ENCODE data around the gene BAMBI. TPM values are rescaled to one million over a fixed set of nuclear protein-coding genes. Genes with fewer than 3 reads are reported as not detected.

The BAMBI gene
- total and polyA plus RNA-seq, 8 donors: 0.85 to 9.1 (median 1.5) TPM; not detected in 3

GRCh38 chr10:28717656-28718201, 40.4 kb downstream of the BAMBI start:
- 68 to 83% (median 80%) methylated on average over 3 of the region's 3 CpGs for WGBS, 5 donors
- Histone ChIP-seq H3K27me3 (peaks cover 0 to 33% (median 13%) of the 10 kb centered on the region in 3 donors), H3K36me3 (no peaks in the 10 kb centered on the region), H3K4me1 (peaks cover 7 to 14% (median 10%) of the 10 kb centered on the region in 4 donors), H3K4me3 (no peak overlapping the region), H3K9me3 (no peaks in the 10 kb centered on the region), H3K27ac (no peak overlapping the region)
- DNase-seq: no peak
- TF ChIP-seq POLR2A (IDR thresholded peaks at IDR 0.05) (no peak), EP300 (IDR thresholded peaks at IDR 0.05) (no peak), POLR2AphosphoS5 (IDR thresholded peaks at IDR 0.05) (no peak), CTCF (IDR thresholded peaks at IDR 0.05) (no peak)
- intact Hi-C loops (cut with DNase I; ENCODE audit: low total_unique reads): no loop called here

- H3K4me1 ChIP-seq: peaks cover 7 to 15% (median 10%) of the 10 kb centered on the region in 4 donors
- no peak for TF ChIP-seq POLR2AphosphoS5 (IDR thresholded peaks at IDR 0.05)
- TF ChIP-seq POLR2A (IDR thresholded peaks at IDR 0.05): no peak
- TF ChIP-seq CTCF (IDR thresholded peaks at IDR 0.05): no peak
- TF ChIP-seq EP300 (IDR thresholded peaks at IDR 0.05): no peak
- no peak overlapping the region for H3K4me3 ChIP-seq
- intact Hi-C loops (cut with DNase I; ENCODE audit: low total_unique reads): no loop called here
- no peak overlapping the region for H3K27ac ChIP-seq
- WGBS, 5 donors: 54 to 58% (median 55%) methylated on average over 8 of the region's 8 CpGs
- H3K27me3 ChIP-seq: peaks cover 0 to 50% (median 13%) of the 10 kb centered on the region in 3 donors
- H3K9me3 ChIP-seq: no peaks in the 10 kb centered on the region
- no peak for DNase-seq
- H3K36me3 ChIP-seq: no peaks in the 10 kb centered on the region
Observed at GRCh38 chr10:28719789-28720436, 42.6 kb downstream of the BAMBI start.

GRCh38 chr10:28721318-28721951, 44.1 kb downstream of the BAMBI start:
- Histone ChIP-seq H3K9me3 (no peaks in the 10 kb centered on the region), H3K4me1 (peaks cover 7 to 15% (median 10%) of the 10 kb centered on the region in 4 donors), H3K4me3 (peak overlapping the region in 2 of 4 donors; percentile 39 to 44), H3K36me3 (no peaks in the 10 kb centered on the region), H3K27me3 (peaks cover 0 to 50% (median 13%) of the 10 kb centered on the region in 3 donors), H3K27ac (no peak overlapping the region)
- TF ChIP-seq EP300 (IDR thresholded peaks at IDR 0.05) (no peak), CTCF (IDR thresholded peaks at IDR 0.05) (no peak), POLR2AphosphoS5 (IDR thresholded peaks at IDR 0.05) (no peak)
- 52 to 63% (median 58%) methylated on average over 11 of the region's 11 CpGs for WGBS, 5 donors
- intact Hi-C loops (cut with DNase I; ENCODE audit: low total_unique reads): no loop called here
- DNase-seq: no peak

GRCh38 chr10:28722065-28722803, 44.9 kb downstream of the BAMBI start:
- H3K27ac ChIP-seq: peak overlapping the region in 2 of 5 donors; percentile 2 to 57
- peaks cover 7 to 15% (median 10%) of the 10 kb centered on the region in 4 donors for H3K4me1 ChIP-seq
- H3K9me3 ChIP-seq: no peaks in the 10 kb centered on the region
- no peak for TF ChIP-seq POLR2AphosphoS5 (IDR thresholded peaks at IDR 0.05)
- TF ChIP-seq EP300 (IDR thresholded peaks at IDR 0.05): no peak
- no peak for TF ChIP-seq CTCF (IDR thresholded peaks at IDR 0.05)
- peak in 1 of 2 donors; percentile 68 for DNase-seq
- H3K36me3 ChIP-seq: no peaks in the 10 kb centered on the region
- intact Hi-C loops (cut with DNase I; ENCODE audit: low total_unique reads): no loop called here
- peaks cover 0 to 50% (median 13%) of the 10 kb centered on the region in 3 donors for H3K27me3 ChIP-seq
- H3K4me3 ChIP-seq: peak overlapping the region; percentile 34 to 44 (median 40)
- WGBS, 5 donors: 2 to 4% (median 2%) methylated on average over 43 to 46 of the region's 46 CpGs
